GM18909 (cell line): ENCODE results near the gene USP12.
"Not testable (repeated sequence)": the region's sequence is repeated elsewhere in the genome, so short reads cannot be mapped to it uniquely, and the experiment has no call there.

ENCODE experiments used
- ATAC-seq: cut with Tn5 transposase; IDR thresholded peaks from one replicate; pipeline ENCODE4 v1.9.1; 2021; ENCODE audit warnings: mild to moderate bottlenecking; ENCODE audit not compliant: unreplicated experiment, poor library complexity

USP12 gene

GRCh38 chr13:27126859-27127258 lies 44.8 kb downstream of the USP12 start:
- ATAC-seq = no peak

- no peak for ATAC-seq
Observed at GRCh38 chr13:27125357-27126282, 46.0 kb downstream of the USP12 start.

- no peak for ATAC-seq
Observed at GRCh38 chr13:27124571-27124970, 47.0 kb downstream of the USP12 start.

DNA sequence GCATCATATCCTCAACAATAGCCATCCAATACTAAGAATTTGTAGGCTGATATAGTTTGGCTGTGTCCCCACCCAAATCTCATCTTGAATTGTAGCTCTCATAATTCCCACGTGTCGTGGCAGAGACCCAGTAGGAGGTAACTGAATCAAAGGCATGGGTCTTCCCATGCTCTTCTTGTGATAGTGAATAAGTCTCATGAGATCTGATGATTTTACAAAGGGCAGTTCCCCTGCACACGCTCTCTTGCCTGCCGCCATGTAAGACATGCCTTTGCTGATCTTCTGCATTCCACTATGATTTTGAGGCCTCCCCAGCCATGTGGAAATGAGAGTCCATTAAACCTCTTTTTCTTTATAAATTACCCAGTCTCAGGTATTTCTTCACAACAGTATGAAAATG lies 48.2 kb downstream of the USP12 start:
- ATAC-seq = not testable (repeated sequence)

DNA sequence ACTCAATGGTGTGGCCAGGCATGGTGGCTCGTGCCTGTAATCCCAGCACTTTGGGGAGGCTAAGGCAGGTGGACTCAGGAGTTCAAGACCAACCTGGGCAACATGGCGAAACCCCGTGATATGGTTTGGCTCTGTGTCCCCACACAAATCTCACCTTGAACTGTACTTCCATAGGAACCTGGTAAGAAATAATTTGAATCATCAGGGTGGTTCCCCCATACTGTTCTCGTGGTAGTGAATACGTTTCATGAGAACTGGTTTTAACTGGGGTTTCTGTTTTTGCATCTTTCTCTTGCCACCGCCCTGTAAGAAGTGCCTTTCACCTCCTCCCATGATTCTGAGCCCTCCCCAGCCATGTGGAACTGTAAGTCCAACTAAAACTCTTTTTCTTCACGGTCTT lies 49.6 kb downstream of the USP12 start:
- ATAC-seq = no peak

DNA sequence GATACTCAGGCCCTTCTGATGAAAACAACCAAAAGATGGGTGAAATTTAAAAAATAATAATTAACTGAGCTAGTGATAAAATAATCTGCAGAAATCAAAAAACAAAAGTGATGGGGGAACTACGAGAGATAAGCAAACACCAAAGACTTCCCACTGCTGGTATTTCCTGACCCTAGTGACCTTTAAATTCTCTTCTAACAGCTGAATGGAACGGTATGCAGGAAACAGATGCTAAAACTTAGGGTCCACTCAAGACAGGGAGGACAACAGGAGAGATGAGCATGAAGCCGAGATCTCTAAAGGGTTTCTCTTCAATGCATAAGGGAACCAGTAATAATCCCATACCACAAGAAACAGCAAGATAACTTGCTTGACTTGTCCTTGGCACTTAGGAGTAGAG lies 50.8 kb downstream of the USP12 start:
- no peak for ATAC-seq

DNA sequence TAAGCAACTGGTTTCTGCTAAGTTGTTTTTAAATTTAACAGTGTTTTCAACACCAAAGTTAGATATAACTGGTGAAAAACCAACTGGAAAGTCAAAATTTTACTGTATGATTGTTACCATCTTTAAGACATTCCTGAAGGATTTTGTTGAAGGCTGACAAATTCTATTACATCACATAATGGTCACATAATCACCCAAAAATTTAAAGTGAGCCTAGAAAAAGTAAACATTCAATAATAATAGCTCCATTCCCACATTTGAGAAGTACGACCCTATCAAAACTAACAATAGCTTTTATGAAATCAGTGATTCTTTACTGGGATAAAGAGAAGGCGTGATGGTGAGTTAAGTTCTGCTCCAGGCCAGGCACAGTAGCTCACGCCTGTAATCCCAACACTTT lies 51.6 kb downstream of the USP12 start:
- ATAC-seq = no peak

- no peak for ATAC-seq
Observed at GRCh38 chr13:27118428-27119054, 53.1 kb downstream of the USP12 start.

GRCh38 chr13:27117952-27118351 lies 53.7 kb downstream of the USP12 start:
- no peak for ATAC-seq

- ATAC-seq = no peak
Observed at GRCh38 chr13:27117158-27117557, 54.5 kb downstream of the USP12 start.

DNA sequence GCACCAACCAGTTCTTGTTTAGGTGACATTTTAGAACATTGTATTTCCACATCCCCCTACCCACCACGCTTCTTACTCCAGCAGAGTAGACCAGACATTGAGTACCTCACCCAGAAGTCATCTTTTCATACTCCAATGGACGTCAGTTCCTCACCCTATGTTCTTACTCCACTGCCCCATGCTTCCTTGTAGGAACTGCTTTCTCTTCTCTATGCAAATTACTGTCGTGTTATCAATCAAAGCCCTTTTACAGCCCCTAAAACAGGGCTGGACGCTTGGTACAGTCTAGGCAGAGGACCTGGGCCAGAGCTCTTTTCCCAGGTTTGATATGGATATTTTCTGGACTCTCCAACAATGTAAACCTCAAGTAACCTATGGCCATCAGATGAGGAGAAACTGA lies 58.2 kb downstream of the USP12 start:
- ATAC-seq = no peak

GRCh38 chr13:27112006-27112405 lies 59.6 kb downstream of the USP12 start:
- ATAC-seq = no peak

GRCh38 chr13:27110056-27110746 lies 61.4 kb downstream of the USP12 start:
- no peak for ATAC-seq

DNA sequence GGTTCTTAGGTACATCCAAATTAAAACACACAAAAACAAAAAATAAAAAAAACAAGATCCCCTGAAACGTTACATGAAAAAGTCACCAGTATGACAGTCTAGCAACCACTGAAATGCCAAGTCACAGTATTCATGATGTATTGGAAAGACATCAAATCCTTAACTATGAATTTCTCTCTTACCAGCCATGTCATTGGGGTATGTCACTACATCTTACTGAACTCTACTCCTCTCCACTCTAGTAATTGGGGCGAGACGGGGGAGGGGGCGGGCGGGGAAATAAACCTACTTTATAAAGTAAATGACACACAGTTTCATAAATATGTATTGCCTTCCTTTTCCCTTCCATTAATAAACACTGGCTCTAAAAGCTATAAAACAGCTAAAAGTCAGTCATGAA lies 65.5 kb downstream of the USP12 start:
- no peak for ATAC-seq

DNA sequence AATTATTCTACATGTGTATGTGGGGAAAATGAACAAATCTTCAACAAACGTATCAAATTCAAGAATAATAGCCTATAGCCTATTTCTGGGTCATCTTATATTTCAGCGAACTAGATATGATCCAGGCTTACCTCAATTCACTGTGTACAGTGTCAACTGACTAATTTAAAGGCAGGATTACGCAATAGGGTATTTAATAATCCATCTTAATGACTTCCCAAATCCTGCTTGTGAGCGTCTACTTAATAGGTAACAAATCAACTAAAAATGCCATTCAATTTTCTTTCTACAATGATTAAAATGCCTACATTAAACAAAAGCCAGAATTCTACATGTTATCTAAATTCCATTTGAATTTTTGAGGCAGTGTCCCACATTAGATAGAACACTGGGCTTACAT lies 67.0 kb downstream of the USP12 start:
- no peak for ATAC-seq

- ATAC-seq = no peak
Observed at GRCh38 chr13:27101847-27102246, 69.8 kb downstream of the USP12 start.

DNA sequence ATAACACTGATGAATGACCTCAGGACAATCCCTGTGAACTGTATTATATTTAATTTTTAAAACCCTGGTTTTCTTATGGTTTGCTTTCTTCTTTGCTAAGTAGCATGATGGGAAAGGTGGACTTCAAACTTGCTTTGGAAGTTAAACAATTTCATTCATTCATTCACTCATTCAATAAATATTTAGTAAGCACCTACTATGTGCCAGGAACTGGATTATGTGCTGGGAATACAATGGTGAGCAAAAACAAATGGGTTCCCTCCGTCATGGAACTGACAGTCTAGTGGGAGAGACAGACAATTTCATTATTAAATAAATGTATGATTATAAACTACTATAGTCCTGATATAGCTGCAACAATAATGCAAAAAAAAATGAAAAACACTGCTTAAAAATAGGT lies 70.3 kb downstream of the USP12 start:
- ATAC-seq = no peak

DNA sequence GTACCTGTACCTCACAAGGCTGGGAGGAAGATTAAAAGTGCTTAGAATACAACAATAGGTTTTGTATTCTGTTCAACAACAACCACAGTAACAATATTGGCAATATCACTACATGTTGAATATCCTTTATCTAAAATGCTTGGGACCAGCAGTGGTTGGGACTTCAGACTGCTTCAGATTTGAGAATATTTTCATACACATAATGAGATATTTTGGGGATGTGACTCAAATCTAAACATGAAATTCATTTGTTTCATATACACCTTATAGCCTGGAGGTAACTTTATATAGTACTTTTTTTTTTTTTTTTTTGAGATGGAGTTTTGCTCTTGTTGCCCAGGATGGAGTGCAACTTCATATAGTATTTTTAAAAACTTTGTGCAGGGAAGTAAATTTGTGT lies 73.9 kb downstream of the USP12 start:
- ATAC-seq = no peak

DNA sequence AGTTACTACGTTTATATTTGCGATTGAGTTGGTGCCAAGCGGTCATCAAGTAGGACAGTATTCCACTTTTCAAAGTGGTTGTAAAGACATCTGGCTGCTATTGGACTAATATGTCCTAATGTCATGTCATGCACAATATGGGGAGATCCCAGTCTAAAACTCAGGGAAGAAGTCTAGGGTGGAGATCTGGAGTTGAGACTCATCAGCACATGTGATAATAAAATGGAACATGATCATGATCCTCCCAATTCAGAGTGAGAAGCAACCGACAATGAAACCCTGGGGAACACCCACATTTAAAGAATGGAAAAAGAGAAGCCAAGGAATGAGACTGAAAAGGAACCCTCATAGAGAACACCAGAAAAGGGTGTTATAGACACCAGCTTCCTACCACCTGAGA lies 80.2 kb downstream of the USP12 start:
- no peak for ATAC-seq

- ATAC-seq = no peak
Observed at GRCh38 chr13:27088619-27089018, 83.0 kb downstream of the USP12 start.

DNA sequence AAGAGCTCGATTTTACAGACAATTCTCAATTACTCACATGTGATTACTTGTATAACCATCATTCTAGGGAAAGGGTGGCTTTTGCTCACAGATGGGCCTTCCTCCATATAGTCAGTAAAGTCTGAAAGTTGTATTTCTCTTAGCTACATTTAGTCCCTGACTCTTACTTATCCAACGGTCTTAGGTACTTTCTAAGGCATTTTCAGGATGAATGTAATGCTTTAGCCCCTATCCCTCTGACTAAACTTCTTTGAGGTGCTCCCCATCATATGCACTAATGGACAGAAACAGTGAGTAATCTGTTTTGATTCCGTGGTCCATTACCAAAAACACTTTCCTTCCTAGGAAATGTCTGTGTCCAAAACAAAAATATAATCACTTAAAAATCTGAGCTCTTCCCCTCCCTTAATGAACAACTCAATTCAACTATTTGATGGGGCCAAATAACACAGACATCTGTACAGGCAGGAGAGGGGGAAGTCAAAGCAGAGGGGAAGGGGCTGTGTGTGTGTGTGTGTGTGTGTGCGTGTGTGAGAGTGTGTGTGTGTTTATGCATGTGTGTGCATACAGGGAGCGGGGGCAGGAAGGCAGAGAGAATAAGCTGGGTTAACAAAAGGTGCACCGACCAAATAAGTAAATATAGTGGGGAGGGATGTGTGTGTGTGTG lies 84.9 kb downstream of the USP12 start:
- no peak for ATAC-seq
